ENCODE data around the gene CDKN1C.

Gene CDKN1C

GRCh38 chr11:2867142-2867541 lies 18.4 kb downstream of the CDKN1C start:
- Histone ChIP-seq H3K4me3 (ENCODE audit: severe bottlenecking) (no peak overlapping the region), H3K4me1 (ENCODE audit: insufficient read depth, poor library complexity, severe bottlenecking) (no peaks in the 10 kb centered on the region), H3K9me3 (ENCODE audit: severe bottlenecking) (no peaks in the 10 kb centered on the region), H3K27ac (ENCODE audit: poor library complexity, severe bottlenecking) (no peak overlapping the region), H3K36me3 (ENCODE audit: low read depth) (no peaks in the 10 kb centered on the region), H3K27me3 (ENCODE audit: insufficient read depth, poor library complexity, severe bottlenecking) (peaks cover 38% of the 10 kb centered on the region)
- TF ChIP-seq CTCF (IDR thresholded peaks at IDR 0.05; ENCODE audit: poor library complexity, severe bottlenecking): no peak
- ATAC-seq (ENCODE audit: low read depth) (no peak), DNase-seq (ENCODE audit: low spot score) (no peak)

- Histone ChIP-seq H3K27ac (ENCODE audit: poor library complexity, severe bottlenecking) (no peak overlapping the region), H3K4me1 (ENCODE audit: insufficient read depth, poor library complexity, severe bottlenecking) (no peaks in the 10 kb centered on the region), H3K27me3 (ENCODE audit: insufficient read depth, poor library complexity, severe bottlenecking) (peaks cover 42% of the 10 kb centered on the region), H3K9me3 (ENCODE audit: severe bottlenecking) (no peaks in the 10 kb centered on the region), H3K36me3 (ENCODE audit: low read depth) (no peaks in the 10 kb centered on the region), H3K4me3 (ENCODE audit: severe bottlenecking) (no peak overlapping the region)
- DNase-seq (ENCODE audit: low spot score): no peak
- TF ChIP-seq CTCF (IDR thresholded peaks at IDR 0.05; ENCODE audit: poor library complexity, severe bottlenecking): no peak
- no peak for ATAC-seq (ENCODE audit: low read depth)
Observed at GRCh38 chr11:2865922-2866577, 19.5 kb downstream of the CDKN1C start.

GRCh38 chr11:2864901-2865300 lies 20.7 kb downstream of the CDKN1C start:
- TF ChIP-seq CTCF (IDR thresholded peaks at IDR 0.05; ENCODE audit: poor library complexity, severe bottlenecking): no peak

GRCh38 chr11:2863276-2863618 lies 22.3 kb downstream of the CDKN1C start:
- H3K4me1 ChIP-seq (ENCODE audit: insufficient read depth, poor library complexity, severe bottlenecking): no peaks in the 10 kb centered on the region
- no peaks in the 10 kb centered on the region for H3K36me3 ChIP-seq (ENCODE audit: low read depth)
- no peak overlapping the region for H3K27ac ChIP-seq (ENCODE audit: poor library complexity, severe bottlenecking)
- H3K4me3 ChIP-seq (ENCODE audit: severe bottlenecking): no peak overlapping the region
- DNase-seq (ENCODE audit: low spot score) (no peak), ATAC-seq (ENCODE audit: low read depth) (no peak)
- no peak for TF ChIP-seq CTCF (IDR thresholded peaks at IDR 0.05; ENCODE audit: poor library complexity, severe bottlenecking)
- peaks cover 19% of the 10 kb centered on the region for H3K27me3 ChIP-seq (ENCODE audit: insufficient read depth, poor library complexity, severe bottlenecking)
- no peaks in the 10 kb centered on the region for H3K9me3 ChIP-seq (ENCODE audit: severe bottlenecking)

More at GRCh38 chr11:2864901-2865300, 20.7 kb downstream of the CDKN1C start:
- H3K36me3 ChIP-seq (ENCODE audit: low read depth): no peaks in the 10 kb centered on the region
- no peak overlapping the region for H3K4me3 ChIP-seq (ENCODE audit: severe bottlenecking)
- H3K27me3 ChIP-seq (ENCODE audit: insufficient read depth, poor library complexity, severe bottlenecking): peaks cover 30% of the 10 kb centered on the region
- no peak for ATAC-seq (ENCODE audit: low read depth)
- H3K27ac ChIP-seq (ENCODE audit: poor library complexity, severe bottlenecking): no peak overlapping the region
- H3K9me3 ChIP-seq (ENCODE audit: severe bottlenecking): no peaks in the 10 kb centered on the region
- no peak for DNase-seq (ENCODE audit: low spot score)
- no peaks in the 10 kb centered on the region for H3K4me1 ChIP-seq (ENCODE audit: insufficient read depth, poor library complexity, severe bottlenecking)
